22Rv1 (cell line): ENCODE measurements around the gene LRRC57.

Source experiments
- ZFX ChIP-seq: fragments of 450-650 bp; IDR thresholded peaks from 2 replicates; pipeline ENCODE4 v1.6.1; 2017; ENCODE audit warnings: antibody characterized with exemption, borderline replicate concordance
- TF ChIP-seq, protein P1 (sequence below): fragments of 450-650 bp; IDR thresholded peaks from 2 replicates; pipeline ENCODE4 v1.5.1; 2017; ENCODE audit warnings: mild to moderate bottlenecking

DNA sequence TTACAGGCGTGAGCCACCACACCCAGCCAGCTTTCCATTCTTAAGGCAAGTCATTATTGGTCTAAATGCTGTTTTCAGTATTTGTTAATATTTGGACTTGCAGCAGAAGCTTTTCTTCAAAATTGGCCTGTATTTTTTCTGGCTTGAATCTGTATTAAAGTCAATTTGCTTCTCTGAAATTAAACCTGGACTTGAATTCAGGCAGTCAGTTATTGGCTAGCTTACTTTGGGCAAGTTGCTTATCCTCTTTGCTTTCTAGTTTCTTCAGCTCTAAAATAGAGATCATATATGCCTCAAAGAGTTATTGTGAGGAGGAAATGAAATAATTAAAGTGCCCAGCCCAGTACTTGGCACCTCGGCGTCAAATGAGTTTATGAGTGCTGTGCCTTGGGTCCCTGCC, 44.1 kb upstream of the LRRC57 start:
- TF ChIP-seq, protein P1, sequence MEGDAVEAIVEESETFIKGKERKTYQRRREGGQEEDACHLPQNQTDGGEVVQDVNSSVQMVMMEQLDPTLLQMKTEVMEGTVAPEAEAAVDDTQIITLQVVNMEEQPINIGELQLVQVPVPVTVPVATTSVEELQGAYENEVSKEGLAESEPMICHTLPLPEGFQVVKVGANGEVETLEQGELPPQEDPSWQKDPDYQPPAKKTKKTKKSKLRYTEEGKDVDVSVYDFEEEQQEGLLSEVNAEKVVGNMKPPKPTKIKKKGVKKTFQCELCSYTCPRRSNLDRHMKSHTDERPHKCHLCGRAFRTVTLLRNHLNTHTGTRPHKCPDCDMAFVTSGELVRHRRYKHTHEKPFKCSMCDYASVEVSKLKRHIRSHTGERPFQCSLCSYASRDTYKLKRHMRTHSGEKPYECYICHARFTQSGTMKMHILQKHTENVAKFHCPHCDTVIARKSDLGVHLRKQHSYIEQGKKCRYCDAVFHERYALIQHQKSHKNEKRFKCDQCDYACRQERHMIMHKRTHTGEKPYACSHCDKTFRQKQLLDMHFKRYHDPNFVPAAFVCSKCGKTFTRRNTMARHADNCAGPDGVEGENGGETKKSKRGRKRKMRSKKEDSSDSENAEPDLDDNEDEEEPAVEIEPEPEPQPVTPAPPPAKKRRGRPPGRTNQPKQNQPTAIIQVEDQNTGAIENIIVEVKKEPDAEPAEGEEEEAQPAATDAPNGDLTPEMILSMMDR: no peak
- no peak for TF ChIP-seq ZFX
